Measurements from ENCODE around the gene UBE2Q2. TPM values are rescaled to one million over a fixed set of nuclear protein-coding genes. Genes with fewer than 3 reads are reported as not detected.

UBE2Q2 gene
- total RNA-seq, 1 donor from 2014 or later = 47.7 TPM

DNA sequence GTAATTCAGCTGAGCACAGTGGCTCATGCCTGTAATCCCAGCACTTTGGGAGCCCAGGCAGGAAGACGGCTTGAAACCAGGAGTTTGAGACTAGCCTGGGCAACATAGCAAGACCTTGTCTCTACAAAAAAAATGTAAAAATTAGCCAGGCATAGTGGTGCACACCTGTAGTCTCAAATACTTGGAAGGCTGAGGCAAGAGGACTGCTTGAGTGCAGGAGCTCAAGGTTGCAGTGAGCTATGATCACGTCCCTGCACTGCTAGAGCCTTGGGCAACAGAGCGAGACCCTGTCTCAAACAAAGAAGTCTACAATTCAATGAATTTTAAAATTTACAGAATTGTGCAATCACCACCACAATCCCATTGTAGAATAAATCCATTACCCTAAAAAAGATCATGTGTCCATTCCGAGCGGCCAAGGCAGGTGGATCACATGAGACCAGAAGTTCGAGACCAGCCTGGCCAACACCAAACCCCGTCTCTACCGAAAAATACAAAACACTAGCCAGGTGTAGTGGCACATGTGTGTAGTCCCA, 105.6 kb downstream of the UBE2Q2 start:
- no peak for DNase-seq (ENCODE audit: low read depth)
- TF ChIP-seq, protein P1, sequence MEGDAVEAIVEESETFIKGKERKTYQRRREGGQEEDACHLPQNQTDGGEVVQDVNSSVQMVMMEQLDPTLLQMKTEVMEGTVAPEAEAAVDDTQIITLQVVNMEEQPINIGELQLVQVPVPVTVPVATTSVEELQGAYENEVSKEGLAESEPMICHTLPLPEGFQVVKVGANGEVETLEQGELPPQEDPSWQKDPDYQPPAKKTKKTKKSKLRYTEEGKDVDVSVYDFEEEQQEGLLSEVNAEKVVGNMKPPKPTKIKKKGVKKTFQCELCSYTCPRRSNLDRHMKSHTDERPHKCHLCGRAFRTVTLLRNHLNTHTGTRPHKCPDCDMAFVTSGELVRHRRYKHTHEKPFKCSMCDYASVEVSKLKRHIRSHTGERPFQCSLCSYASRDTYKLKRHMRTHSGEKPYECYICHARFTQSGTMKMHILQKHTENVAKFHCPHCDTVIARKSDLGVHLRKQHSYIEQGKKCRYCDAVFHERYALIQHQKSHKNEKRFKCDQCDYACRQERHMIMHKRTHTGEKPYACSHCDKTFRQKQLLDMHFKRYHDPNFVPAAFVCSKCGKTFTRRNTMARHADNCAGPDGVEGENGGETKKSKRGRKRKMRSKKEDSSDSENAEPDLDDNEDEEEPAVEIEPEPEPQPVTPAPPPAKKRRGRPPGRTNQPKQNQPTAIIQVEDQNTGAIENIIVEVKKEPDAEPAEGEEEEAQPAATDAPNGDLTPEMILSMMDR (IDR thresholded peaks at IDR 0.05; ENCODE audit: insufficient read depth, low read depth, low read length) = no peak
- TF ChIP-seq EZH2 (IDR thresholded peaks at IDR 0.05; ENCODE audit: insufficient read depth, low read length) = no peak
- no peak overlapping the region for H3K4me2 ChIP-seq (ENCODE audit: low read length)
- H3K79me2 ChIP-seq (ENCODE audit: insufficient read depth, low read length) = no peaks in the 10 kb centered on the region
- no peak overlapping the region for H3K27ac ChIP-seq (ENCODE audit: low read depth, low read length)
- peaks cover 20% of the 10 kb centered on the region for H3K4me1 ChIP-seq (ENCODE audit: insufficient read depth, low read length)
- Mint-ChIP-seq H3K4me3 (ENCODE audit: unreplicated experiment) (no peak overlapping the region), H3K36me3 (ENCODE audit: low read depth, unreplicated experiment) (no peaks in the 10 kb centered on the region), H3K27me3 (ENCODE audit: low read depth, unreplicated experiment) (no peaks in the 10 kb centered on the region), H3K9me3 (ENCODE audit: unreplicated experiment) (no peaks in the 10 kb centered on the region), H3K4me1 (ENCODE audit: low read depth, unreplicated experiment) (peaks cover 18% of the 10 kb centered on the region), H3K27ac (ENCODE audit: unreplicated experiment) (no peak overlapping the region)
- no peaks in the 10 kb centered on the region for H4K20me1 ChIP-seq (ENCODE audit: insufficient read depth, low read length)
- H3K27me3 ChIP-seq (ENCODE audit: insufficient read depth, low read length) = no peaks in the 10 kb centered on the region
- H2AFZ ChIP-seq (ENCODE audit: low read depth, low read length) = no peak overlapping the region
- H3K4me3 ChIP-seq (ENCODE audit: insufficient read depth, low read depth, low read length) = no peak overlapping the region
- no peak overlapping the region for H3K9ac ChIP-seq (ENCODE audit: low read length)
- no peaks in the 10 kb centered on the region for H3K9me3 ChIP-seq (ENCODE audit: insufficient read depth, low read depth, low read length)
- no peak for FAIRE-seq
- H3K36me3 ChIP-seq (ENCODE audit: insufficient read depth, low read length) = no peaks in the 10 kb centered on the region

Other genes starting within 250 kb of the UBE2Q2 start
- 15.9 and 17.0 TPM in 2 replicates for gene SNUPN, start 217.7 kb upstream of the UBE2Q2 start, total RNA-seq
- gene IMP3, start 203.2 kb upstream of the UBE2Q2 start, total RNA-seq = 43.9 and 48.4 TPM in 2 replicates
- 22.3 and 25.6 TPM in 2 replicates for gene SNX33, start 195.5 kb upstream of the UBE2Q2 start, total RNA-seq
- gene CSPG4, start 130.6 kb upstream of the UBE2Q2 start, total RNA-seq = 26.9 and 47.8 TPM in 2 replicates
- 69.1 and 76.5 TPM in 2 replicates for gene FBXO22, start 60.4 kb downstream of the UBE2Q2 start, total RNA-seq
- 0.18 TPM in 1 of 2 replicates, not detected in the other for gene NRG4, start 169.0 kb downstream of the UBE2Q2 start, total RNA-seq
- 0.36 TPM in 2 replicates for gene TMEM266, start 216.5 kb downstream of the UBE2Q2 start, total RNA-seq

Measured in astrocyte (in vitro differentiated cells and primary cell).